ENCODE measurements around the gene MYLK2.

- no peak for TF ChIP-seq REST (IDR thresholded peaks at IDR 0.05; ENCODE audit: insufficient read depth in 1 of 2, low read depth in 2 of 2, low read length in 2 of 2)
- no peak for TF ChIP-seq TAF1 (IDR thresholded peaks at IDR 0.05; ENCODE audit: borderline replicate concordance, insufficient read depth, low read length)
These were observed 9.5 kb upstream of the MYLK2 start for GRCh38 chr20:31809661-31810060.
